GM18868 (cell line): Measurements from ENCODE around the gene FIG4.

Experiments used
- ATAC-seq: cut with Tn5 transposase; IDR thresholded peaks from one replicate; pipeline ENCODE4 v1.9.1; 2021; ENCODE audit warnings: mild to moderate bottlenecking, moderate library complexity; ENCODE audit not compliant: unreplicated experiment

FIG4 gene

GRCh38 chr6:109759098-109759955 lies 68.2 kb downstream of the FIG4 start:
- ATAC-seq = no peak

GRCh38 chr6:109760208-109760607 lies 69.1 kb downstream of the FIG4 start:
- no peak for ATAC-seq

- no peak for ATAC-seq
Observed at GRCh38 chr6:109762166-109762565, 71.1 kb downstream of the FIG4 start.

GRCh38 chr6:109762769-109763441 lies 71.8 kb downstream of the FIG4 start:
- no peak for ATAC-seq

GRCh38 chr6:109766167-109766566 lies 75.1 kb downstream of the FIG4 start:
- ATAC-seq = no peak

GRCh38 chr6:109767961-109768360 lies 76.9 kb downstream of the FIG4 start:
- no peak for ATAC-seq

GRCh38 chr6:109768485-109768884 lies 77.4 kb downstream of the FIG4 start:
- no peak for ATAC-seq

- peak; percentile 65 for ATAC-seq
Observed at GRCh38 chr6:109769213-109769612, 78.1 kb downstream of the FIG4 start.

- ATAC-seq = no peak
Observed at GRCh38 chr6:109770047-109770446, 79.0 kb downstream of the FIG4 start.

- ATAC-seq = no peak
Observed at GRCh38 chr6:109770779-109771178, 79.7 kb downstream of the FIG4 start.

GRCh38 chr6:109771939-109772755 lies 81.1 kb downstream of the FIG4 start:
- peak; percentile 52 for ATAC-seq

GRCh38 chr6:109772883-109773431 lies 81.9 kb downstream of the FIG4 start:
- ATAC-seq = no peak

- ATAC-seq = no peak
Observed at GRCh38 chr6:109781001-109781400, 89.9 kb downstream of the FIG4 start.

GRCh38 chr6:109782491-109782999 lies 91.4 kb downstream of the FIG4 start:
- ATAC-seq = no peak

GRCh38 chr6:109783250-109783986 lies 92.3 kb downstream of the FIG4 start:
- no peak for ATAC-seq

GRCh38 chr6:109787312-109787711 lies 96.2 kb downstream of the FIG4 start:
- ATAC-seq = no peak

GRCh38 chr6:109788687-109789086 lies 97.6 kb downstream of the FIG4 start:
- ATAC-seq = no peak

- no peak for ATAC-seq
Observed at GRCh38 chr6:109790131-109790530, 99.0 kb downstream of the FIG4 start.

GRCh38 chr6:109791301-109791700 lies 100.2 kb downstream of the FIG4 start:
- ATAC-seq = no peak

GRCh38 chr6:109793021-109793420 lies 101.9 kb downstream of the FIG4 start:
- ATAC-seq = no peak
